CD4-positive, alpha-beta T cell treated with Interferon alpha-2 for 1 hour (primary cell): ENCODE data around the gene CCDC88A.
A peak's percentile ranks its signal among the peaks of the same experiment; 100 is the strongest.
"Not testable (repeated sequence)": the region's sequence is repeated elsewhere in the genome, so short reads cannot be mapped to it uniquely, and the experiment has no call there.

Experiments used
- DNase-seq, 2 donors: peaks; one replicate each; pipeline ENCODE4 v3.0.0-alpha.2; 2020 to 2022

CCDC88A gene

DNA sequence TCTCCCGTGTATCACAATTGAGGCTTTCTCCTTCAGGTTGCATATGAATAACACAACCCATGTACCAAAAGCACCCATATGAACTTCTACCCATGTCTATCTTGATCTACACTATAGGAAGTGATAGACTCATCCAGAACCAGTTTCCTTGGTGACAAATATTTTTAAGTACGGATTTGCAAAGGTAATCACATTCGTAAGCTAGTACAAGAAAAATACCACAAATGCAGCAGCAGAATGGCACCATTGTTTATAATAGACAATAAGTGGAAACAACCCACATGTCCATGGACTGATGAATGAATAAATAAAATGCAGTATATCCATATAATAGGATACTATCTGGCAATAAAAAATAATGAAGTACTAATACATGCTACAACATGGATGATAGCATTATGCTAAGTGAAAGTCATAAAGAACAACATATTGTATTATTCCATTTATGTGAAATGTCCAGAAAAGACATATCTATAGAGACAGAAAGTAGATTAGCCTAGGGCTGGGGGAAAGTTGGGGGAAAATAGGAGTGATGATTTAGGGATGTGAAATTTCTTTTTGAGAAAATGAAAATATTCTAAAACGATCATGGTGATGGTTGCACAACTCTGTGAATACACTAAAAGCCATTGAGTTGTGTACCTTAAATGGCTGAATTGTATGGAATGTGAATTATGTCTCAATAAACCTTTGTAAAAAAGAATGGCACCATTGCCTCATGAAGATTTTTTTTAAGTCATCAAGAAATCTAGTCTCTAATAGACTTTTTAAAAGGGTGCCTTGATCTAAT is 3.4 kb upstream of the CCDC88A start:
- no peak for DNase-seq

DNA sequence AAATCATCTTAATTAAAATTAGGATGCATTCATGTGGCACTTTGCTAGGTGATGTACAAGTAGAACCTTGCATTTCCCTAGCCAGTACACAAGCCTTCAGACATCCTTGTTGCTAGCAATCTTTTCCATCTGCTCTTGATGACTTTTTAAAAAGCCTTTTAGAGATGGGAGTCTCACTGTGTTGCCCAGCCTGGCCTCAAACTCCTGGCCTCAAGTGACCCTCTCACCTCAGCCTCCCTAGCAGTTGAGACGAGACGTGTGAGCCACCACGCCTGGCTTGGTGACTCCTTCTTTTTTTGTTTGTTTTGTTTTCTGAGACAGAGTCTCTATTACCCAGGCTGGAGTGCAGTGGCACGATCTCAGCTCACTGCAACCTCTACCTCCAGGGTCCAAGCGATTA is 1.7 kb upstream of the CCDC88A start:
- DNase-seq = no peak

DNA sequence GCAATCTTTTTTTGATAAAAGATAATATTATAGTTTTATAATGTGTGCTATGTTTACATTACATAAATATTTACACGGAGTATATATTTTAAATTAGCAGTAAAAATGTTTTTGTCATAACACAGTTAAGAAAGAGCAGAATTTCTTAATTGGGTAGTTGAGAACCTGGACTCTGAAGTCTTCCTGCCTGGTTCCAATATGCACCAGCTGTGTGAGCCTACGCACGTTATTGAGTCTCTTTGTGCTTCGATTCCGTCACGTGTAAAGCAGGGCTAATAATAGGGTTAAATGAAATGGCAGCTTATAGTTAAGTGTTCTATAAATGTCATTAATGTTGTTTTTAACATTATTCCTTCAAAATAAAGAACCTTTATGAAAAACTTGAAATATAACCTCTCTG is 1.2 kb upstream of the CCDC88A start:
- DNase-seq = no peak

DNA sequence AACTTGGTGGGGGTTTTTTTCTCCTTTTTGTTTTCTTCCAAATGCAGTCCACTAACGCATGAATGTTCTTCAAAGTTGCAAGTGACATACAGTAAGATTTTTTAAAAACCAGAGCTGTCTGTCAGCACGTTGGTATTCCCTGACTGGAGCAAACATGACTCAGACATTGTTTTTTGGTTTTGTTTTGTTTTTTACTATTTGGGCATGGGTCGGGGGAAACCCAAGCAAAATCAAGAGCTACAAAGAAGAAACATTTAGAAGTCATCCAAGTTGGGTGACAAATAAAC is 726 bp upstream of the CCDC88A start:
- no peak for DNase-seq

DNA sequence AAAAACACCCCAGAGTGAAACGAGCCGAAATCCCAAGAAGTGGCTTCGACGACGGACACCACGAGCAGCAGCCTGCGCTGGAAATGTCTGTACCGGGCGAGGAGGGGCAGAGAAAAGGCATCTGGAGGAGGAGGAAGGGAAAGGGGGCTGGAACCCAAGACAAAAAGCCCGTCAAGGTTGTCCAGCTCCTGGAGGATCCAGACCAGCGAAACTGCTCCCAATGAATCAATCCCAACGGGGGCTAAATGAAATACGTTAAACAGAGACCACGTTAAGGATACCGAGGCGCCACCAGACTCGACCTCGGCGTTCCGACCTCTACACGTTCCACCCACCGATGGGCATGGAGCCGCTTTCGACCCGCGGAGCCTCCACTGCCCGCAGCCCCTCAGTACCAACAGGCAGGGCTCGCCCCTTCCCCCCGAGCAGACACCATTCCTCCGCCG is 400 bp downstream of the CCDC88A start:
- peak in 1 of 2 donors; percentile 10 for DNase-seq

DNA sequence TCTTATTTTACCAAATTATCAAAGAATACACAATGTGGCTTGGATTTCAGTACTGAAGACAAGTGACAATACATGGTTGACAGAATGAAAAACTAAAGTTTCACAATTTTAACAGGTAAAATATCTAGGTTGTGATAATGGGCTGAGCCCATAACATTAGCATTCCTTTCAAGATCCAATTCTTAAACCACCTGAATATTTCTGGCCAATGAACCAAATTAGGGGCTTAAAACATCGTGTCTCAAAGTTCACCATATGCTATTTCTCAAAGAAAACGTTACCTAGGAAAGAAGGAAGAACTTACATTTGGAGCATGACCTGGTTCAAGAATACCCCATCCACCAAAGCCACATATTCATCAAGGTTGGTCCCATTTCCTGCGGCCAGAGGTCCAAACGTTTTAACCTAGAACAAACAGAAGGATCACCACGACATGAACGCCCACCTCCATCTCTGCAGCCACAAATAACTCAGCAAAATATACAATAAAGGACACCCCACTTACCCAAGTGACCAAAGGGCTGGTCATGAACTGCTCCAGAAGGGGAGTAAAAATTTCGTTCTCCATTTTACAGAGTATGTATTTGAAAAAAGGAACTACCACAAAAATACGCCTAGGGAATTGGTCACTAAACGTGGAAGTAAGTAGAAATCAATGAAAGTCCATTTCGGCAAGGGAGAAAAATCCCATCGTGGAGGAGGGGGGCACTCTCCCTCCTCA is 984 bp downstream of the CCDC88A start:
- DNase-seq = peak in 1 of 2 donors; percentile 8

DNA sequence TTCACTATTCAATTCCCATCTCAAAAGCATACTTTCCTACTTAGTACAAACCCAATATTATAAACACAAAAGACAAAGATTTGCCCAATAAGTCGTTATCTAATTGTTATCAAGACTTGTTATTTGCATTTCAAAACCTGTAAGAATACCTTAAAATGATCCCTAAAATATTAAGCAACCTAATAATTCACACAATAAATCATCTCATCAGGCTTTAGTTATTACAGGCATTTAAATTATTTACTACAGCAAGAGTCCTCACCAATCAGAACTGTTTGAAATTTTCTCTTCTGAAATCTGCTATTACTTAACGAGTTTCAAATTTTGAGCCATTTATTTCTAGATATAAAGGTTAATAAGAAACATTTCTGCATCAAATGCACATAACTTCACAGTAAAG is 1.6 kb downstream of the CCDC88A start:
- DNase-seq = no peak

DNA sequence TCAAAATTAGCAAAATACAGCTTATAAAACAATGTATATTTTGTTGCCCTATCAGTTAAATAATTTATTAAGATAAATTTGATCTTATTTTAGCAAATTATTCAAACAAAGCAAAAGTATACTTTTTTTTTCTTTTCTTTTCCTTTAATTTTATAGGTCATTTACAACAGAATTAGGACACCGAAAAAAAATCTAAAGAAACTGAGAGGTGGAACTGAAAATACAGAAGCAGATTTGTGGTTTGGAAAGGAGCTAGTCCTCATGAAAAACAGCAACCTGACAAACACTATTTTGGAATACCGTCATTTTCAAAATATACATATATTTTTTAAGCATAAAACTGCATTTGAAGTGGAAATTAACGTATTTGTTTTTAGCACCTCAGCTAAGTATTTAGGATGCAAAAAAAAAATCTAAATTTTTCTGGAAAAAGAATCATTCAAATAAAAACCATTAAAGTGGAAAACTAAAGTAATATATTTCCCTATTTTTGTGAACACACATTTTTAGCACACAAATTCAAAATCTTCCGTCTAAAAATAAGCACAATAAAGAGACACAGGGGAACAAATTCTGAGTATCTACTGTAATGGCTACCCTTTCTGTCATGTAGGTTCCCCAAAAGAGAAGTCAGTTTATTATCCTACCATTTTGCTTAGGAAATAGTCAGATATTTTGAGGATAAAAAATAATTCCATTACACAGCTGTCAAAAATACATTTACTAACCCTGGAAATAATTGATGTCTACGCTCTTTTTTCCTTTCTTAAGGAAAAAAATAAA is 2.7 kb downstream of the CCDC88A start:
- DNase-seq = no peak

DNA sequence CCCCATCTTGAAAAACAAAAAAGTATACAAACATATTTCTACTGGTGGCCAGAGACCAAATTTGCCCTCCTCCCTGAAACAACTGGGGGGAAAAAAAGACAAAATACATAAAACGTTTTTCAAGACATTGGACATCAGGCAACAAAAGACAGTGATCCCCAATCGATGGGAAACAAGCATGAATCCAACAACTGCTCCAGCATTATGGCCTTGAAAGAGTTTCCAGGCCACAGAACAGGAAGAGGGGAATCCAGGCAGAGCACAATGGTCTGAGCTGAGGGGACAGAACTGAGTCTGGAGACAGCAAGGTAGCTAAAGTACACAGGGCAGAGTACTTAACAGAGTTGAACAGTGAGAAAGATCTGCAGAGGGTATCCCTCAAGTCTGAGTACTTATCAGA is 4.4 kb downstream of the CCDC88A start:
- DNase-seq = no peak

DNA sequence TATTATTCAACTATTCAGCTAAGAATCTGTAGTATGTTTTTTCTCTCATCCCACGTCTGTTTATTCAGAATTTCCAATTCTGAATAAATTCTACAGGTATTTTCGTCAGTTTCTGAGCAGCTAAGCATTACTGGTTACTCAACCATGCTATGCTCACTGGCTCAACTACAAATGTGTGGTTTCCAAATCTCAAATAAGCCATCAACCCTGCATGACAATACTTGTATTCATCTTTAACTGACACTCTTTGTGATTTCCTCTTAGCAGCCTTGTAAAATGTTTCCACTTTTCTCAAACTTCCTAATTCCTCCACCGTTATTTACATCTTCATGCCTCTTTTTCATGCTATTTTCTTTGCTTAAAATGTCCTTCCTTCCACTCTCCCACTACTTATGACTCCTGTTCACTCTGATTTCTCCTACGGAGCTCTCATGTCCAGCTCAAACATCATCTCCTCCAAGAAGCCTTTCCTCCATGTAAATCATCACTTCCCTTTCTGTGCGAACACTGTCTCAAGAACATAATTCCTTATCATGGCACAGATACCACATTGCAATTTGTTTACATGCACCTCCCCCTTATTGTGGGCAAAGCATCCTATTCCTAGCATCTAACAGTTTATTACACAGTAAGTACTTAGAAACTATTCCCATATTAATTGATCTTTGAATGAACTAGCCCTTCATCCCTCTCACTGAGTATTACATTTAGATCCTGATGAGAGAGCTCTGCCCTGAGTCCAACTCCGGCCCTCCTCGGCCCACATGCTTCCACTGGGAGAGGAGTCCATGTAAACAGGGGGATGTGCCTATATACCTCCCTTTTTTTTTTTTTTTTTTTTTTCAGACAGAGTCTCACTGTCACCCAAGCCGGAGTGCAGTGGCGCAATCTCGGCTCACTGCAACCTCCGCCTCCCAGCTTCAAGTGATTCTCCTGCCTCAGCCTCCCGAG is 10.5 kb downstream of the CCDC88A start:
- no peak for DNase-seq

DNA sequence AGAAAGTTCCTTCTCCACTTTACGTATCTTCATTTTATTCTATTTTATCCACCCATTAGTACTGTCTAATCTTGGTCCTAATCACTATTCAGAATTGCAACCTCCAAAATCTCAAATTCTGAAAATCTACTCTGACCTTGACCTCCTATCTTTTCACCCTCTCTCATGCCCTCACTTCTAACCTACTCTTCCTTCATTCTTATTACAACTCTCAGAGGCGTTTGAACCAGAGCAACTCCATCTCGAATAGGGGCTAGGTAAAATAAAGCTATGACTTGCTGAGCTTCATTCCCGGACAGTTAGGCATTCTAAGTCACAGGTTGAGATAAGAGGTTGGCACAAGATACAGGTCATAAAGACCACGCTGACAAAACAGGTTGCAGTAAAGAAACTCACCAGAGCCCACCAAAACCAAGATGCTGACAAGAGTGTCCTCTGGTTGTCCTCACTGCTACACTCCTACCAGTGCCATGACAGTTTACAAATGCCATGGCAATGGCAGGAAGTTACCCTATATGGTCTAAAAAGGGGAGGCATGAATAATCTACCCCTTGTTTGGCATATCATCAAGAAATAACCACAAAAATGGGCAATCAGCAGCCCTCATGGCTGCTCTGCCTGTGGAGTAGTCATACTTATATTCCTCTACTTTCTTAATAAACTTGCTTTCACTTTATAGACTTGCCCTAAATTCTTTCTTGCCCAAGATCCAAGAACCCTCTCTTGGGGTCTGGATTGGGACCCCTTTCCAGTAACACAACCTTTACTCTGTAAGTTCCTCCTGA is 11.4 kb downstream of the CCDC88A start:
- DNase-seq = no peak

DNA sequence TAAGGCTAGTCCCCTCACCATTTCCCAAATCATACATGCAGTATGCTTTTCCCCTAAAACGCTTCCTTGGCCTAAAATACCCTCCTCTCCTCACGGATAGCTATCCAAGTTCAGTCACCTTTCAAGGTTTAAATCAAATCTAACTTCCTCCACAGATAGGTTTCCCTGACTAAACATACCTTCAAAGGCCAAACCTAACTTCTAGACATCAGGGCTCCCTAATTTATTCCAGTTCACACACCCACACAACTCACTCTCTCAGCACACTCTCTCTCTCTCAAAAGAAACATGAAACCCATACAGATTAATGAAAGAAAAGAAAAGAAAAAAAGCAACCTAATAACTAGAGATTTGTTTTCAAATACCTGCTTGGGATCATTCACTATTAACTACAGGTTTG is 14.5 kb downstream of the CCDC88A start:
- no peak for DNase-seq

DNA sequence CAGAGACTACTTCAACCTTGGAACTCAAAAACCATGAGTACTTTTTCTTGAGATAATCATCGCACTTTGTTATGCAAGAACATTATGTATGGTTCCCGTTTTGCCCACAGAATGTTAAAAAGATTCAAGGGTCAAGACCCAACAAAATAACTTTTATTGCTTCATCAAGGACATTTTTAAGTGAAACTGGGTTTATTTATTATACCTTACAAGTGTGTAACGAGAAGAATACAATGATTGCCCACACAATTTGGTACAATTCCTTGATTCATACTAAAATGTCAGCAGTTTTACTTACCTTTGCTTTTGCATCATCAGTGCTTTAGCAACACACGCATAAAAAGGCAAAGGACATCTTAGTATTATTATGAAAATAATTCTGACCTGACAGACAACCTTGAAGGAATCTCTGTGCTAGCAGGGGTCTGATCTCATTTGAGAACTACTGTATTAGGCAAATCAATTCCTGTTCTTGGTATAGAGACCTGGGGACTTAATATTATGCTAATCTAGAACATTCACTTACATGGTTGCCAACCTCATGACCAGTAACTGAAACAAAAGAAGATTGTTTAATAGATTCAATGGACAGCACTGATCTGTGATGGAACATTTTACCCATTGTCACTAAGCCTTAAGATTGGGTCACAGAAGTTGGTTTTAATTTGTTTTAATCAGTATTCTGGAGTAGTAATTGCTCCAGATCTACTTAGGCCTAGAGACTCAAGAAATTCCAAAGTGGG is 16.2 kb downstream of the CCDC88A start:
- DNase-seq = no peak

DNA sequence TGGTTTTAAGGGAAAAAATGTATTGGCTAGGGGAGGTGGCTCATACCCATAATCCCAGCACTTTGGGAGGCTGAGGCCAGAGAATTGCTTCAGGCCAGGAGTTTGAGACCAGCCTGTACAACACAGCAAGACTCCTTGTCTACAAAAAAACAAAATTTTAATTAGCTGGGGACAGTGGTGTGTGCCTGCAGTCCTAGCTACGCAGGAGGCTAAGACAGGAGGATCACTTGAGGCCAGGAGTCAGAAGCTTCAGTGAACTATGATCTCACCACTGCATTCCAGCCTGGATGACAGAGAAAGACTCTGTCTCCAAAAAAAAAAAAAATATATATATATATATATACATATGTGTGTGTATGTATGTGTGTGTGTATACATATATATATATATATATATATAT is 18.5 kb downstream of the CCDC88A start:
- DNase-seq = no peak

DNA sequence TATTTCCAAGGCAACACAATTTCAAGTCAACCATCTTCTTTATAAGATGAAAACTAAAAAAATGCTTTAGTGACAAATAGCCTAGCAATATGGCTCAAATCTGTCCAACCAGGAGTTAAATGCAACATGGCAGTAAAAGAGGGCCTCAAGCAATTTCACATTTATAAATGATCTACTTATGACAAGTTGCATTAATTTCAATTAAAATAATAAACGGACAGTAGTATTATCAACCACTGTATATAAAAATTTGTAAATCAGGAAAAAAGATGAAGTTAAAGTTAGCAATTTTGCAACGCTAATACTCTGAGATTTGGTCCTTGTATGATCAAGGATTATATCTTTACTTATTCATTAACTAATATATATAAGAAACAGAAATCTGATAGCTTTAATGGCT is 19.3 kb downstream of the CCDC88A start:
- DNase-seq = no peak

DNA sequence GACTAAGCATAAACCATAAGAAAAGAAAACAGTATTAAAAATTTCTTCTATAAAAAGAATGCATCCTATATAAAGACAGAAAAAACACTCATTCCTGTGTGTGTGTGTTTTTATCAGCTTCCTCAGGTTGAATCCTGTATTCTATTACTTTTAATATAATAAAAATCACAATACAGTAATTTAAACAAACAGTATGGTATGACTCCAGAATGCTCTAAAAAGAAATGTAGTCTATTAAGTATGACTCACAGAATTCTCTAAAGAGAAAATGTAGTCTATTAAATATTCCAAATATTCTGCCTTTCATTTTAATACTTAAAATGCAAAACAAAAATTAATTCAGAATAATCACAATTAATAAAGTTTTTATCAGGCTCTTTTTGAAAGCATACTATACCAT is 19.8 kb downstream of the CCDC88A start:
- no peak for DNase-seq

DNA sequence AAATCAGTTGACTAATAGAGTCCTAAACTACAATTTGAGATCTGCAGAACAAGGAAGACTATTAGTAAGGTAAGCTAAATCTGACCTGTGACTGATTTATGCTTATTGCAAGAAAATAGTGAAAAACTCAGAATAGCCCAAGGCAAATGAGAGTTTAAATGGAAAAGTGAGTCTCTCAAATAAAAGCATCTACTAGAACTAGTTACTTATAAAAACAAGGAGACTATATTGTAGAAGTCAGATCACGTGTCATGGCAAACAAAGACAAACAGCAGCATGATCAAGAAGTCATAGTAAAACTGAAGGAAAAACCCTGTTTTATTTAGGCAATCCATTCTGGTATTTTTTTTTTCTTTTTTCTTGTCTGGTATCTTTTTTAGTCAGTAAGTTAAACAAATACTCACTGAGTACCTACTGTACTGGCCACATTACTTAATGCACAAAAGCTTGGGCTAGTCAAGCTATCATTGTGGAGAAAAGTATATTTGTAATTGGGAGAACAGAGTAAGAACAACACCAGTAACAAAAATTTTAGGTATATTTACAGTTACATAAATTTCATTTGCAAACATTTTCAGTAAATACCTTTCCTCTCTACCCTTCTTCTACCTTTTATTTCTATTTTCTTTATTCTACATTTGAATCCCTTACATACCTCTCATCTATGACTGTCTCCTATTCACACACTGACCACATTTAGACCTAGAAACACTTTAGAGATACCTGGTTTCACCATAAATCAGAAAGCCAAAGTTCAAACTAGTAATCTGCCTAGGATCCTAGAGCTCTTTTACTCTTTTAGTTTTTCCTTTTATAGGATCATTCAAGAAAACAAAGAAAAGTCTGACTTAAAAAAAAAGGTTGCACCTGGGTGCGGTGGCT is 23.7 kb downstream of the CCDC88A start:
- DNase-seq = no peak

DNA sequence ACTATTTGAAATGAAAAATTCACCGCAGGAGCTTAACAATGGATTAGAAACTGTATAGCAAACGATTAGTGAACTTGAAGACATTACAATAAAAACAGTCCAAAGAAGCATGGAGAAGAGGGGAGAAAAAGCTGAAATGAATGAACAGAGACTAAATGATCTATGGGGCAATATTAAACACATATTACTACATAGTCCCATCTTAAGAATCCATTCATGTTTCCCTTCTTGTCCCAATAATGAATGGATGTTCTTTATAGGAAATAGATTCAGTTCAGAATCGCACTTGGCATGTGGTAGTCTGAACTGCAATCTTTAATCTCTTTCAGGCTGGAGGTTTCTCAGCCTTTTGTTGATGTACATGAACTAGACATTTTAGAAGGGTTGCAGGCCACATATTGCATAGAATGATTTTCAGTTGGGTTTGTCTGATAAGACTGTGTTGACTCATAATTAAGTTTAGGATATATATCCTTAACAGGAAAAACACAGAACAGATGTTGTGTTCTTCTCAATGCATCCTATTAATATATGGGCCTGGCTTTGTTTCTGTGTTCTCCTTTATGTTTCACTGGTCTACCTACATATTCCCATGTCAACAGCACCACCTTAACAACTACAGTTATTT is 27.9 kb downstream of the CCDC88A start:
- no peak for DNase-seq

DNA sequence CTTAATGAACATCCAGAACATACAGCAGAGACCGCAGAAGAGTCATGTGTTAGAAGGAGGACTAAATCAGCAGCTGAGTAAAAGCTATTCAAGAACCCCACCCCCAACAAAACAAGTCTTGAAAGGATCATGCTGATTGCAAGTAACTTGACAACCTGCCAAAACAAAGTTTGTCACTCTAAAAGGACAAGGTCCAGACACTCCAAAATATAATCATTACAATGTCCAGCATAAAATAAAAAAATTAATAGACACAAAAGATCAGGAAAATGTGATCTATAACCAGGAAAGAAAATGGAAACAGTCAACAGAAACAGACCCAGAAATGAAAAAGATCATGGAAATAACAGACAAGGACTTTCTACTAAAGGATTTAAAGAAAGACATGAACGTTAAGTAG is 28.5 kb downstream of the CCDC88A start:
- DNase-seq = no peak

DNA sequence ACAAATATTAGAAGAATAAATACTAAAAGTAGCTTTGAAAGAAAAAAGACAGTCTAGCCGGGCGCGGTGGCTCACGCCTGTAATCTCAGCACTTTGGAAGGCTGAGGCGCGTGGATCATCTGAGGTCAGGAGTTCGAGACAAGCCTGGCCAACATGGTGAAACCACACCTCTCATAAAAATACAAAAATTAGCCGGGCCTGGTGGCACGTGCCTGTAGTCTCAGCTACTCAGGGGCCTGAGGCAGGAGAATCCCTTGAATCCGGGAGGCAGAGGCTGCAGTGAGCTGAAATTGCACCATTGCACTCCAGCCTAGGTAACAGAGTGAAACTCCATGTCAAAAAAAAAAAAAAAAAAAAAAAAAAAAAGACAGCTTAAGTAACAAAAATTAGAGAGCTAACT is 34.1 kb downstream of the CCDC88A start:
- not testable (repeated sequence) for DNase-seq
